Pericardium fibroblast (primary cell): ENCODE measurements around the gene AHNAK2. TPM values are rescaled to one million over a fixed set of nuclear protein-coding genes. Genes with fewer than 3 reads are reported as not detected.

ENCODE experiments used
- total RNA-seq: library from RNA; depleted of rRNA; stranded (reverse); fragments of >200 nt; gene quantifications from 2 replicates; pipeline ENCODE4 v1.2.3, GENCODE V29; 2015

Gene AHNAK2
- total RNA-seq = 58.5 and 81.1 TPM in 2 replicates

GRCh38 chr14:104977681-104978653 is at the start of gene AHNAK2:
TSS of gene AHNAK2 (minus strand) at chr14:104978374. CDS start at chr14:104978237, 137 bp downstream.

GRCh38 chr14:105020815-105021655 is 42.9 kb upstream of the AHNAK2 start, which contains the start of gene CDCA4:
TSS of gene CDCA4 (minus strand) at chr14:105021083. CDS start at chr14:105011929, 9,154 bp downstream.

GRCh38 chr14:104985675-104986486 is 7.7 kb upstream of the AHNAK2 start, which contains the start of gene CLBA1:
TSS of gene CLBA1 (plus strand) at chr14:104985788. CDS start at chr14:104986432, 644 bp downstream.

GRCh38 chr14:104924421-104925213 is 53.6 kb downstream of the AHNAK2 start, which contains the start of gene PLD4:
TSS of gene PLD4 (plus strand) at chr14:104924879. CDS start at chr14:104927141, 2,262 bp downstream.

Other genes starting within 250 kb of the AHNAK2 start
- gene SIVA1, start 225.2 kb downstream of the AHNAK2 start, total RNA-seq = 237 and 241 TPM in 2 replicates
- 92.0 and 110 TPM in 2 replicates for gene AKT1, start 182.6 kb downstream of the AHNAK2 start, total RNA-seq
- 3.2 and 3.9 TPM in 2 replicates for gene ZBTB42, start 177.3 kb downstream of the AHNAK2 start, total RNA-seq
- 5.4 and 12.4 TPM in 2 replicates for gene CEP170B, start 113.1 kb downstream of the AHNAK2 start, total RNA-seq
- under 0.01 TPM in 1 of 2 replicates, not detected in the other for gene PLD4, start 53.5 kb downstream of the AHNAK2 start, total RNA-seq
- gene CLBA1, start 7.4 kb upstream of the AHNAK2 start, total RNA-seq = 8.2 and 8.9 TPM in 2 replicates
- 7.4 and 10.3 TPM in 2 replicates for gene CDCA4, start 42.7 kb upstream of the AHNAK2 start, total RNA-seq
- gene GPR132, start 87.1 kb upstream of the AHNAK2 start, total RNA-seq = 1.4 TPM in 1 of 2 replicates, not detected in the other
- 0.12 and 1.4 TPM in 2 replicates for gene JAG2, start 190.4 kb upstream of the AHNAK2 start, total RNA-seq
- gene NUDT14, start 202.9 kb upstream of the AHNAK2 start, total RNA-seq = 8.2 and 27.5 TPM in 2 replicates